ENCODE data around the gene KSR2.

DNA sequence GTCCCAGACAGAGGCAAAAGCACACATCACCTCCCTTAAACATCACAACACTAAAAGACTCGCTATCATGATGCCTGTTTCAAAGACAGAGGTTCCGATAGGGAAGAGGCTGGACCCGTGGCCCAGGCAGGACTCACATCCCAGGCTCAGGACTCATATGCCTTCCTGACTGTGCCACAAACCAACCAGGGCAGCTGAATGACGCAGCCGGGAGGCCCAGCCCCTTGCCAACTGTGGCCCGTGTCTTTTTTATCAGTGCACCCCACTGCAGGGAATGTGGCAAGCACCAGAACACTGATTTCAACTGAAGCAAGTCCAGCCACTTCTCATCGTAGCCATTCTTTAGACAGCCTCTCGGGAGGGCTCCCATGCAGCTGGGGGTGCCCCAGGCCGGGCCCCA is 132.3 kb downstream of the KSR2 start:
- TF ChIP-seq POLR2AphosphoS5 (IDR thresholded peaks at IDR 0.05; ENCODE audit: low read depth, low read length) (no peak), POLR2A (IDR thresholded peaks at IDR 0.05; ENCODE audit: low read depth, low read length) (no peak)

All from GM12891 (cell line).